HCT116 (cell line): ENCODE results near the gene TOMM22. TPM values are rescaled to one million over a fixed set of nuclear protein-coding genes. Genes with fewer than 3 reads are reported as not detected.
A peak's percentile ranks its signal among the peaks of the same experiment; 100 is the strongest.

Source experiments
- ATAC-seq: fragments of 200-7000 bp; cut with Tn5 transposase; 2 replicates; pipeline ENCODE4 v1.9.1; 2020; ENCODE audit warnings: mild to moderate bottlenecking, moderate library complexity
- BruUV-seq: library from RNA; stranded (reverse); fragments of 400-500 nt; replicated peaks from 2 replicates; lab custom pipeline; 2021; lab: Mats Ljungman, UMichigan
- CTCF ChIA-PET: fragments of 300-600 bp; sonication (Branson Sonifier 250); formaldehyde crosslinking; loops from one replicate; lab custom pipeline; 2021; ENCODE audit warnings: antibody characterized with exemption; lab: Charles Lee
- POLR2A ChIA-PET: fragments of 300-600, 350-600 bp; sonication (Branson Sonifier 250); formaldehyde crosslinking; loops from one replicate; lab custom pipeline; 2021; ENCODE audit warnings: antibody characterized with exemption; lab: Charles Lee
- RAD21 ChIA-PET, 2 experiments: fragments of 300-600 bp; sonication (Branson Sonifier 250); formaldehyde crosslinking; loops; one replicate each; lab custom pipeline; 2023; ENCODE audit warnings: low total read pairs in 2 of 2; ENCODE audit not compliant: uncharacterized antibody in 2 of 2, unreplicated experiment in 2 of 2, low non-redundant PET in 1 of 2; lab: Charles Lee
- DNase-seq: peaks from one replicate; pipeline ENCODE4 v3.0.0-alpha.2; 2010; ENCODE audit warnings: low read depth, low spot score
- H2AFZ ChIP-seq: fragments of 200-600 bp; shearing (Covaris generic), sonication (generic); 2 replicates; pipeline ENCODE4 v1.6.1; 2017; ENCODE audit warnings: low read depth, mixed run types, mixed read lengths, antibody characterized with exemption, low read length; ENCODE audit not compliant: poor library complexity, severe bottlenecking
- H3K27ac ChIP-seq: 2 replicates; pipeline ENCODE4 v1.5.1; 2012; ENCODE audit warnings: low read depth, low read length
- H3K27me3 ChIP-seq: fragments of 200-600 bp; sonication (generic); 2 replicates; pipeline ENCODE4 v1.6.1; 2016; ENCODE audit warnings: mixed run types, low read length, mixed read lengths; ENCODE audit not compliant: insufficient read depth
- H3K36me3 ChIP-seq, 2 experiments: fragments of 200-500 bp in 1 of 2; fragments of 200-600 bp in 1 of 2; sonication (Bioruptor generic) in 1 of 2; sonication (generic) in 1 of 2; 2 replicates each; pipeline versions ENCODE4 v1.5.1 to v1.6.1; 2014 to 2016; ENCODE audit warnings: low read length in 2 of 2, inconsistent platforms in 1 of 2, mixed read lengths in 1 of 2, mixed run types in 1 of 2; ENCODE audit not compliant: insufficient read depth in 2 of 2, control insufficient read depth in 1 of 2
- H3K4me1 ChIP-seq, 2 experiments: fragments of 200-600 bp in 1 of 2; sonication (generic) in 1 of 2; 2 replicates each; pipeline versions ENCODE4 v1.5.1 to v1.6.1; 2012 to 2017; ENCODE audit warnings: low read length in 2 of 2, inconsistent platforms in 1 of 2, mild to moderate bottlenecking in 1 of 2, mixed read lengths in 1 of 2, mixed run types in 1 of 2, moderate library complexity in 1 of 2; ENCODE audit not compliant: insufficient read depth in 2 of 2, control insufficient read depth in 1 of 2
- H3K4me2 ChIP-seq: fragments of 200-600 bp; sonication (generic); 2 replicates; pipeline ENCODE4 v1.6.1; 2017; ENCODE audit warnings: mixed run types, low read length, mixed read lengths
- H3K4me3 ChIP-seq, 2 experiments: fragments of 200-600 bp in 1 of 2; sonication (generic) in 1 of 2; replicated peaks in 1 of 2; 2 replicates each; pipeline ENCODE4 v1.5.1; 2011 to 2016; ENCODE audit warnings: low read length in 2 of 2, control low read depth in 1 of 2, low read depth in 1 of 2, mild to moderate bottlenecking in 1 of 2, mixed read lengths in 1 of 2, mixed run types in 1 of 2
- H3K79me2 ChIP-seq: fragments of 200-600 bp; sonication (generic); 2 replicates; pipeline ENCODE4 v1.6.1; 2017; ENCODE audit warnings: mild to moderate bottlenecking, mixed run types, low read length, moderate library complexity, mixed read lengths; ENCODE audit not compliant: insufficient read depth
- H3K9ac ChIP-seq: fragments of 200-600 bp; sonication (generic); 2 replicates; pipeline ENCODE4 v1.6.1; 2016; ENCODE audit warnings: low read length, mixed read lengths
- H3K9me2 ChIP-seq: fragments of 200-600 bp; sonication (generic), shearing (Covaris generic); 2 replicates; pipeline ENCODE4 v1.6.1; 2017; ENCODE audit warnings: mixed run types, mild to moderate bottlenecking, moderate library complexity; ENCODE audit not compliant: insufficient read depth
- H3K9me3 ChIP-seq, 2 experiments: fragments of 200-500 bp in 1 of 2; fragments of 200-600 bp in 1 of 2; sonication (Bioruptor generic) in 1 of 2; sonication (generic) in 1 of 2; 2 replicates each; pipeline ENCODE4 v1.6.1; 2014 to 2017; ENCODE audit warnings: low read length in 2 of 2, mixed read lengths in 2 of 2, inconsistent platforms in 1 of 2, low read depth in 1 of 2, mild to moderate bottlenecking in 1 of 2, mixed run types in 1 of 2, moderate library complexity in 1 of 2; ENCODE audit not compliant: control insufficient read depth in 1 of 2, insufficient read depth in 1 of 2
- H4K20me1 ChIP-seq: fragments of 200-600 bp; sonication (generic), shearing (Covaris generic); 2 replicates; pipeline ENCODE4 v1.6.1; 2017; ENCODE audit warnings: mixed run types, mild to moderate bottlenecking, moderate library complexity; ENCODE audit not compliant: insufficient read depth
- CBX3 ChIP-seq: IDR thresholded peaks from 2 replicates; pipeline ENCODE4 v1.6.1; 2012; ENCODE audit warnings: low read depth
- CEBPB ChIP-seq: IDR thresholded peaks from 2 replicates; pipeline ENCODE4 v1.6.1; 2012; ENCODE audit warnings: low read depth
- EZH2 ChIP-seq: fragments of 200-600 bp; sonication (generic); IDR thresholded peaks from 2 replicates; pipeline ENCODE4 v1.6.1; 2017; ENCODE audit warnings: antibody characterized with exemption, mixed run types
- EZH2phosphoT487 ChIP-seq: fragments of 200-600 bp; IDR thresholded peaks from 2 replicates; pipeline ENCODE4 v1.6.1; 2018; ENCODE audit warnings: antibody characterized with exemption, borderline replicate concordance
- FOSL1 ChIP-seq: IDR thresholded peaks from 2 replicates; pipeline ENCODE4 v1.6.1; 2012; ENCODE audit warnings: low read depth
- JUND ChIP-seq: IDR thresholded peaks from 2 replicates; pipeline ENCODE4 v1.6.1; 2012
- MAX ChIP-seq: IDR thresholded peaks from 2 replicates; pipeline ENCODE4 v1.6.1; 2012
- RAD21 ChIP-seq: IDR thresholded peaks from 2 replicates; pipeline ENCODE4 v1.6.1; 2012; ENCODE audit warnings: low read depth, mild to moderate bottlenecking
- REST ChIP-seq: IDR thresholded peaks from 2 replicates; pipeline ENCODE4 v1.6.1; 2012; ENCODE audit warnings: low read depth
- SP1 ChIP-seq: IDR thresholded peaks from 2 replicates; pipeline ENCODE4 v1.6.1; 2012; ENCODE audit warnings: low read depth
- ZFX ChIP-seq: fragments of 450-650 bp; IDR thresholded peaks from 2 replicates; pipeline ENCODE4 v1.6.1; 2017
- intact Hi-C: fragments of 100-400 bp; cut with micrococcal nuclease; formaldehyde crosslinking; loops from 2 replicates; pipeline ENCODE4 v1.10.0; 2022
- total RNA-seq: library from RNA; stranded (reverse); gene quantifications from one replicate; pipeline ENCODE4 v1.2.1, GENCODE V29; 2021; ENCODE audit not compliant: unreplicated experiment

Gene TOMM22
- total RNA-seq, 1 experiment from 2014 or later, result 136 TPM

DNA sequence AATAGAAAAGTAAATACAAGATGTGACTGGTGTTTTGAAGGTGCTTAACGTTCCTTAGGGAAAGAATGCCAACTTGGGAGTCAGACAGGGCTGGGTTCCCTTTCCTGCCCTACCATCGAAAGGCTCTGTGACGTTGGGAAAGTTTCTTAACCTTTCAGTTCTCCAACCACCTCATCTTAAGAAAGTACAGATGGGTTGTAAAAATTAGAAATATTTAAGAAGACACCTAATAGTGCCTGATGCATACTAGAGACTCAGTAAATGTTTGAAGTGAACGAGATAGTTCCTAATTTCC, 25.1 kb downstream of the TOMM22 start:
- H3K9ac ChIP-seq, result peak overlapping the region; percentile 93
- H3K27ac ChIP-seq, result peak overlapping the region; percentile 84; the same call in 1 of the 2 replicates
- no peak for TF ChIP-seq ZFX
- no peak for TF ChIP-seq EZH2phosphoT487
- no peak overlapping the region for H2AFZ ChIP-seq
- no peaks in the 10 kb centered on the region for H3K27me3 ChIP-seq
- ChIA-PET RAD21 (no interaction called here), CTCF (interaction anchor here (0.8 to 1.8 kb wide), 2 partner anchors 18 to 415 kb away, joined by 3 to 4 read pairs; no protein-coding TSS in a partner anchor), POLR2A (interaction anchor here (1.7 to 1.9 kb wide), 2 partner anchors 10 to 11 kb away, joined by 5 to 14 read pairs; no protein-coding TSS in a partner anchor)
- H3K4me2 ChIP-seq, result peak overlapping the region; percentile 88
- H3K36me3 ChIP-seq, result peaks cover 0 to 10% of the 10 kb centered on the region in 2 experiments; a peak in 2 of 4 replicates
- no peak for ATAC-seq
- peaks cover 16 to 38% of the 10 kb centered on the region in 2 experiments for H3K4me1 ChIP-seq
- no peaks in the 10 kb centered on the region for H3K9me3 ChIP-seq
- no peaks in the 10 kb centered on the region for H4K20me1 ChIP-seq
- DNase-seq, result no peak
- peak overlapping the region; percentile 85 to 91 for H3K4me3 ChIP-seq
- intact Hi-C loops, result no loop called here
- BruUV-seq, result no TSS peak
- H3K79me2 ChIP-seq, result peaks cover 59% of the 10 kb centered on the region
- H3K9me2 ChIP-seq, result no peaks in the 10 kb centered on the region

GRCh38 chr22:38707346-38707745, 25.6 kb downstream of the TOMM22 start:
- ChIA-PET RAD21 (no interaction called here), CTCF (interaction anchor here (0.8 to 1.8 kb wide), 3 partner anchors 11 to 414 kb away, joined by 3 to 4 read pairs (median 3); no protein-coding TSS in a partner anchor), POLR2A (interaction anchor here (0.8 to 1.6 kb wide), 3 partner anchors 9 to 11 kb away, joined by 3 to 6 read pairs (median 3); no protein-coding TSS in a partner anchor)
- no peaks in the 10 kb centered on the region for H3K27me3 ChIP-seq
- H3K9ac ChIP-seq, result peak overlapping the region; percentile 93
- TF ChIP-seq SP1 (peak; percentile 65), EZH2 (no peak), RAD21 (no peak), MAX (peak; percentile 77), CEBPB (no peak), CBX3 (peak; percentile 59; the same call in 1 of the 2 replicates), REST (no peak), JUND (peak; percentile 55; the same call in 1 of the 2 replicates), FOSL1 (peak; percentile 72)
- peaks cover 64% of the 10 kb centered on the region for H3K79me2 ChIP-seq
- peak overlapping the region; percentile 85 to 91 for H3K4me3 ChIP-seq
- H3K36me3 ChIP-seq, result peaks cover 0 to 10% of the 10 kb centered on the region in 2 experiments; a peak in 2 of 4 replicates
- peak overlapping the region; percentile 88 for H3K4me2 ChIP-seq
- DNase-seq, result no peak
- no peaks in the 10 kb centered on the region for H4K20me1 ChIP-seq
- H2AFZ ChIP-seq, result no peak overlapping the region
- BruUV-seq, result TSS peak; percentile 60
- no peaks in the 10 kb centered on the region for H3K9me2 ChIP-seq
- intact Hi-C loops, result no loop called here
- no peaks in the 10 kb centered on the region for H3K9me3 ChIP-seq
- peaks cover 15 to 37% of the 10 kb centered on the region in 2 experiments for H3K4me1 ChIP-seq
- ATAC-seq, result no peak
- no peak overlapping the region for H3K27ac ChIP-seq
